Astrocyte of the cerebellum (primary cell): Measurements from ENCODE around the gene NUDT3.

Source experiments
- DNase-seq: peaks from one replicate; pipeline ENCODE4 v3.0.0-alpha.2; 2011; ENCODE audit warnings: low read depth
- H3K4me3 ChIP-seq: 2 replicates; pipeline ENCODE4 v1.5.1; 2011; ENCODE audit warnings: mild to moderate bottlenecking, low read depth, low read length, moderate library complexity
- in situ Hi-C: cut with HindIII; loops from 2 replicates; pipeline ENCODE4 v1.10.0; 2017; ENCODE audit warnings: low sequenced_read_pairs
- TF ChIP-seq, protein P1 (sequence below): IDR thresholded peaks from 2 replicates; pipeline ENCODE4 v1.5.1; 2012; ENCODE audit warnings: low read length, low read depth, moderate library complexity, mild to moderate bottlenecking; ENCODE audit errors: missing control alignments

The NUDT3 gene

DNA sequence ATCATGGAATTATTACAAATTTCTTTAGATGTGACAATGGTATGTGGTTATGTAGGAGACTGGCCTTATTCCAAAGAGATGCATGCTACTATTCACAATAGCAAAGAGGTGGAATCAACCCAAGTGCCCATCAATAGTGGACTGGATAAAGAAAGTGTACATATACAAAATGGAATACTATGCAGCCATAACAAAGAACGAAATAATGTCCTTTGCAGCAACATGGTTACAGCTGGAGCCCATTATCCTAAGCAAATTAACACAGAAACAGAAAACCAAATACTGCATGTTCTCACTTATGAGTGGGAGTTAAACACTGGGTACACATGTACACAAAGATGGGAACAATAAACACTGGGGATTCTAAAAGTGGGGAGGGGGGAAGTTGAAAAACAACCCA is 69.7 kb downstream of the NUDT3 start:
- in situ Hi-C loops, result no loop called here
- DNase-seq, result no peak
- TF ChIP-seq, protein P1, sequence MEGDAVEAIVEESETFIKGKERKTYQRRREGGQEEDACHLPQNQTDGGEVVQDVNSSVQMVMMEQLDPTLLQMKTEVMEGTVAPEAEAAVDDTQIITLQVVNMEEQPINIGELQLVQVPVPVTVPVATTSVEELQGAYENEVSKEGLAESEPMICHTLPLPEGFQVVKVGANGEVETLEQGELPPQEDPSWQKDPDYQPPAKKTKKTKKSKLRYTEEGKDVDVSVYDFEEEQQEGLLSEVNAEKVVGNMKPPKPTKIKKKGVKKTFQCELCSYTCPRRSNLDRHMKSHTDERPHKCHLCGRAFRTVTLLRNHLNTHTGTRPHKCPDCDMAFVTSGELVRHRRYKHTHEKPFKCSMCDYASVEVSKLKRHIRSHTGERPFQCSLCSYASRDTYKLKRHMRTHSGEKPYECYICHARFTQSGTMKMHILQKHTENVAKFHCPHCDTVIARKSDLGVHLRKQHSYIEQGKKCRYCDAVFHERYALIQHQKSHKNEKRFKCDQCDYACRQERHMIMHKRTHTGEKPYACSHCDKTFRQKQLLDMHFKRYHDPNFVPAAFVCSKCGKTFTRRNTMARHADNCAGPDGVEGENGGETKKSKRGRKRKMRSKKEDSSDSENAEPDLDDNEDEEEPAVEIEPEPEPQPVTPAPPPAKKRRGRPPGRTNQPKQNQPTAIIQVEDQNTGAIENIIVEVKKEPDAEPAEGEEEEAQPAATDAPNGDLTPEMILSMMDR, result no peak
- H3K4me3 ChIP-seq, result no peak overlapping the region

DNA sequence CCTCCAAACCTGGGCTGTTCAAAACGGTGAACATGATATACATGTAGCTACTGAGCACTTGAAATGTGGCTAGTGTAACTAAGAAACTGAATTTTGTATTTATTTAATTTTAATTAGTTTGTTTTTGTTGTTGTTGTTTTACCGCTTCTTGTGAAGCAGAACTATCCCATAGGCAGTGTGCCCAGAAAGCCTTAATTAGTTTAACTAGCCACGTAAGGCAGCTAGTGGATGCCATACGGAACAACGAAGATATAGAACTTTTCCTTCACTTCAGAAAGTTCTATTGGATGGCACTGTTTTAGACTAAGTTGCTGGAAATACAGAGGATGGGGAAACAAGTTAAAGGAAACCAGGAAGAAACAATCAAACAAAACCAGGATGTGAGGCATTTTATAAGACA is 70.6 kb downstream of the NUDT3 start:
- no peak for DNase-seq
- no peak overlapping the region for H3K4me3 ChIP-seq
- in situ Hi-C loops, result no loop called here
- TF ChIP-seq, protein P1, result no peak

DNA sequence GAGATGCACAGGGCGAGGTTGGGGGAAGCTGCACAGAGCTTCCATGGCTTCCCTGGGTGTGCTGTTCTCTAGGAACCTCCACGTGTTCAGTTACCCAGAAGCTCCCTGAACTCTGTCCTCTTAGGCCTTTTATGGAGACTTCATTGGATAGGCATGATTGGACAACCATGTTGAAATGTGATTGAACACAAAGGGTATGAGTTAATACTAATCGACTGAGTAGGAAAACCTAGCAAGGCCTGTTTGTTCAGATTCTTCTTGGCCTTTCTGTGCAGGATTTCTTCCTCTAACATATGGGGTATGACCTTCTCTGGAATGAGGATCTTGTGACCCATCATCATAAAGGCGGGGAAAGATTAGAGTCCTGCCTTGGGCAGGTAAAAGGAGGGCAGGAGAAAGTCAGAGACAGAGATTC is 73.0 kb downstream of the NUDT3 start:
- TF ChIP-seq, protein P1, result no peak
- no peak for DNase-seq
- in situ Hi-C loops, result no loop called here
- H3K4me3 ChIP-seq, result no peak overlapping the region

DNA sequence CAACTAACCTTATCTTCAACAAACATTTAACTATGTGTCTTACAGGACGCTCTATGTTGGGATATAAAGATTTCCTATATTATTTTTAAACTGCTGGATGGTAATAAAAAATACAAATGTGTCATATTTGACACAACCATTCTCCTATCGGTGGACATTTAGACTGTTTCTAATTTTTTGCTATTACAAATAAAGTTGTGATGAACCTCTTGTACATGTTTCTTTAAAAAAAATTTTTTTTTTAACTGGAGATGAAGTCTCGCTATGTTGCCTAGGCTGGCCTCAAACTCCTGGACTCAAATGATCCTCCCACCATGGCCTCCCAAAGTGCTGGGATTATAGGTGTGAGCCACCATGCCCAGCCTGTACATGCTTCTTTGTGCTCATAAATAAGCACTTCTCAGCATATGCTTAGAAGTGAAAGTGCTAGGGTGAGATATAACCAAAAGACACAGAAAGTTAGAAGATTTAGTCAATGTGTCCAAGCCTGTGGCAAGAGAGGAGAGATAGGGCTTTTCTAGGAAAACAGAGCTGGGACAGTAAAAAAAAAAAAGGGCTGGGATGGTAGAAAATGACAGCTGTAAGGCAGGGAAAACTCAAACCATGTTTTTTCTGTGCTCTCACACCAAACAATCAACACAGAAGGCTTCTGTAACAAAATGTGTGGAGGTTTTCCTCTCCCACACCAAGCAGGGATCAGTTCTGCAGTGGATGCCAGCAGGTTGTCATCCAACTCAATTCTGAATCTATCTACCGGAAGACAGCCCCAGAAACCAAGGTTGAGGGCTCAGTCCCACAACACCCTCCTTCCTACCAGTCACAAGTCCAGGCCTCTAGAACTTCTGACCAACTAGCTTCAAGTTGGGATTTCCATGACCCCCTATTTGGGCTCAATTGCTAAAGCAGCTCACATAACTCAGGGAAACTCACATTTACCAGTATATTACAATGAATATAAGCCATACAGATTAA is 73.7 kb downstream of the NUDT3 start:
- TF ChIP-seq, protein P1, result no peak
- no peak for DNase-seq
- in situ Hi-C loops, result no loop called here
- no peak overlapping the region for H3K4me3 ChIP-seq

DNA sequence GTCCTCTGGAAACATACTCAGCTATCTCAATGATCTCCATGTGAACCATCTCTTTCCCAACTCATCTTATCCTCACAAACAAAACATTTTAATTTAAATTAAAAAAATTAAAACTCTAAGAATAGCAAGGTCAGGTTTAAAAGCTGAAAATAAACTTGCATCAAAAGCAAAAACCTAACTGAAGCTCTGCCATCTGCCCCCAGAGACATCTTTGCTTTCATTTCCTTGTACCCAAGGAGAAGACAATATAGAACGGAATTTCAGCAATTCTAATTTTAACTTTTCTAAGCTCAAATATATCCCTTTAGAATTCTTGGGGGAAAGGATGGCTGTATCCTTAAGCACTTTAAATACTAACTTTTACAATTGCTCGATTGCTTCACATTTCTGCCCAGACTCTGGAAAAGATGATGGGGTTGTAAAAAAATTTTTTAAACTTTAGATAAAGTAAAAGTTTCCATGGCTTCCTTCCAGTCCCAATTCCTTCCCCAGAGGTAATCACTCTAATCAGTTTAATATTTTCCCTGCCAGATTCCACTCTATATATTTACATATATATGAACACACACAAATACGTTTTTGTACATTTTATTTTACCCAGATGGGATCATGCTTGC is 74.5 kb downstream of the NUDT3 start:
- TF ChIP-seq, protein P1, result no peak
- H3K4me3 ChIP-seq, result no peak overlapping the region
- DNase-seq, result no peak
- in situ Hi-C loops, result no loop called here

DNA sequence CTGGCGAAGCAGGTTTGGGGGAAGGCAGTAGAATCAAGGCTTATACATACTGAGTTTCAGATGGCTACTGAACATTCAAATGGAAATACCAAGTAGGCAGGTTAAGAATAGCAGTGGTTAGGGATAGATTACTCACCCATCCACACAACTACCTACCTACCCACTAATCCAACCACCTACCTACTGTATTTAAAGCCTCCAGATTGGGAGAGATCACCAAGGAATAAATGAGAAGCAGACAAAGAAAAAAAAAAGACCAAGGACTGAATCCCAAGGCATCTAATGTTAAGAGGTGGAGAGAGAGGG is 75.3 kb downstream of the NUDT3 start:
- TF ChIP-seq, protein P1, result no peak
- DNase-seq, result no peak
- no peak overlapping the region for H3K4me3 ChIP-seq
- in situ Hi-C loops, result no loop called here
